HepG2 (cell line): Measurements from ENCODE around the gene BIVM. TPM values are rescaled to one million over a fixed set of nuclear protein-coding genes. Genes with fewer than 3 reads are reported as not detected.

Experiments
- ADNP ChIP-seq: sonication (generic); formaldehyde crosslinking; IDR thresholded peaks from 2 replicates; pipeline ENCODE4 v1.4.0; 2020; ENCODE audit warnings: missing genetic modification reagents
- CREB1 ChIP-seq, 2 experiments: fragments of 450-650 bp in 1 of 2; IDR thresholded peaks; 2 replicates each; pipeline ENCODE4 v1.6.1; 2016 to 2017; ENCODE audit warnings: control low read depth in 1 of 2, mild to moderate bottlenecking in 1 of 2, missing compliant biosample characterization in 1 of 2, missing genetic modification characterization in 1 of 2
- EED ChIP-seq: sonication (generic); formaldehyde crosslinking; IDR thresholded peaks from 2 replicates; pipeline ENCODE4 v1.5.0; 2020; ENCODE audit warnings: mild to moderate bottlenecking, missing genetic modification reagents
- FOXC1 ChIP-seq: sonication (generic); formaldehyde crosslinking; IDR thresholded peaks from 2 replicates; pipeline ENCODE4 v1.8.0; 2022; ENCODE audit warnings: mild to moderate bottlenecking, missing genetic modification reagents, borderline replicate concordance
- FOXM1 ChIP-seq: sonication (generic); formaldehyde crosslinking; IDR thresholded peaks from 2 replicates; pipeline ENCODE4 v1.5.0; 2020; ENCODE audit warnings: missing genetic modification reagents
- GRHL1 ChIP-seq: sonication (generic); formaldehyde crosslinking; conservative IDR thresholded peaks from 2 replicates; pipeline ENCODE4 v1.8.0; 2022; ENCODE audit warnings: missing genetic modification reagents
- HIVEP1 ChIP-seq: sonication (generic); formaldehyde crosslinking; IDR thresholded peaks from 2 replicates; pipeline ENCODE4 v1.4.0; 2020; ENCODE audit warnings: mild to moderate bottlenecking, missing genetic modification reagents
- KDM5B ChIP-seq: sonication (generic); formaldehyde crosslinking; IDR thresholded peaks from 2 replicates; pipeline ENCODE4 v1.4.0; 2020; ENCODE audit warnings: missing genetic modification reagents, mild to moderate bottlenecking, borderline replicate concordance
- LRRFIP1 ChIP-seq: sonication (generic); formaldehyde crosslinking; conservative IDR thresholded peaks from 2 replicates; pipeline ENCODE4 v1.4.0; 2020; ENCODE audit warnings: missing genetic modification reagents
- NBN ChIP-seq: fragments of 450-650 bp; conservative IDR thresholded peaks from 2 replicates; pipeline ENCODE4 v1.6.1; 2017
- NR2C2 ChIP-seq: sonication (generic); formaldehyde crosslinking; IDR thresholded peaks from 2 replicates; pipeline ENCODE4 v1.4.0; 2020; ENCODE audit warnings: missing genetic modification reagents, mild to moderate bottlenecking, moderate library complexity, borderline replicate concordance
- PHF8 ChIP-seq: sonication (generic); formaldehyde crosslinking; IDR thresholded peaks from 2 replicates; pipeline ENCODE4 v1.5.0; 2020; ENCODE audit warnings: missing genetic modification reagents
- POLR2AphosphoS5 ChIP-seq: IDR thresholded peaks from 2 replicates; pipeline ENCODE4 v1.6.1; 2012; ENCODE audit warnings: low read depth, low read length
- SAFB2 ChIP-seq: sonication (generic); formaldehyde crosslinking; IDR thresholded peaks from 2 replicates; pipeline ENCODE4 v1.5.1; 2020; ENCODE audit warnings: missing genetic modification reagents, low read depth, mild to moderate bottlenecking, borderline replicate concordance
- SOX6 ChIP-seq, 2 experiments: fragments of 450-650 bp in 1 of 2; sonication (generic) in 1 of 2; formaldehyde crosslinking in 1 of 2; IDR thresholded peaks; 2 replicates each; pipeline versions ENCODE4 v1.4.0 to v1.6.1; 2017 to 2020; ENCODE audit warnings: antibody characterized with exemption in 1 of 2, mild to moderate bottlenecking in 1 of 2, missing genetic modification reagents in 1 of 2
- STAG1 ChIP-seq: sonication (generic); formaldehyde crosslinking; IDR thresholded peaks from 2 replicates; pipeline ENCODE4 v1.4.0; 2020; ENCODE audit warnings: missing genetic modification reagents
- THRA ChIP-seq: sonication (generic); formaldehyde crosslinking; IDR thresholded peaks from 2 replicates; pipeline ENCODE4 v1.4.0; 2020; ENCODE audit warnings: missing genetic modification reagents, borderline replicate concordance
- TIGD3 ChIP-seq: sonication (generic); formaldehyde crosslinking; IDR thresholded peaks from 2 replicates; pipeline ENCODE4 v1.5.1; 2020; ENCODE audit warnings: mild to moderate bottlenecking, missing genetic modification reagents, borderline replicate concordance
- ZNF296 ChIP-seq: sonication (generic); formaldehyde crosslinking; conservative IDR thresholded peaks from 2 replicates; pipeline ENCODE4 v1.5.0; 2020; ENCODE audit warnings: mild to moderate bottlenecking, missing genetic modification reagents
- ZNF354B ChIP-seq: sonication (generic); formaldehyde crosslinking; IDR thresholded peaks from 2 replicates; pipeline ENCODE4 v1.8.0; 2022; ENCODE audit warnings: mild to moderate bottlenecking, missing genetic modification reagents
- ZNF383 ChIP-seq: sonication (generic); formaldehyde crosslinking; IDR thresholded peaks from 2 replicates; pipeline ENCODE4 v1.4.0; 2020; ENCODE audit warnings: missing genetic modification reagents, mild to moderate bottlenecking, borderline replicate concordance
- ZNF746 ChIP-seq: sonication (generic); formaldehyde crosslinking; IDR thresholded peaks from 2 replicates; pipeline ENCODE4 v1.8.0; 2022; ENCODE audit warnings: mild to moderate bottlenecking, missing genetic modification reagents
- ZSCAN25 ChIP-seq: sonication (generic); formaldehyde crosslinking; IDR thresholded peaks from 2 replicates; pipeline ENCODE4 v1.8.0; 2022; ENCODE audit warnings: mild to moderate bottlenecking, missing genetic modification reagents
- ZZZ3 ChIP-seq: sonication (generic); formaldehyde crosslinking; IDR thresholded peaks from 2 replicates; pipeline ENCODE4 v1.4.0; 2020; ENCODE audit warnings: missing genetic modification reagents, mild to moderate bottlenecking, borderline replicate concordance
- polyA plus RNA-seq, 8 experiments: library from polyadenylated mRNA; depleted of rRNA in 3 of 8; stranded (reverse) in 7 of 8; unstranded in 1 of 8; fragments of >200 nt; fragmentation: Illumina TruSeq in 4 of 8; extraction: Trizol in 4 of 8; gene quantifications; 2 replicates each; pipeline versions ENCODE4 v1.2.1 to v1.2.3, GENCODE V29; 2011 to 2016; ENCODE audit warnings: low read depth in 4 of 8, missing spikeins in 1 of 8, mixed read lengths in 1 of 8; ENCODE audit not compliant: insufficient read depth in 1 of 8
- total RNA-seq, 5 experiments: library from RNA; depleted of rRNA; stranded (reverse); fragments of >200 nt; fragmentation: Illumina TruSeq; extraction: Trizol; gene quantifications; 2 replicates each; pipeline ENCODE4 v1.2.3, GENCODE V29; 2016; ENCODE audit warnings: low read depth in 1 of 5

BIVM gene
- total and polyA plus RNA-seq, 2 of the 13 experiments (the other 11 are each of a cell fraction or from before 2014, with no cell fraction given): 10.4 to 15.8 TPM

- TF ChIP-seq THRA (CRISPR knock-in tag) (no peak), PHF8 (CRISPR knock-in tag) (no peak), ZNF354B (CRISPR knock-in tag) (no peak), ZZZ3 (CRISPR knock-in tag) (no peak), SOX6 (IDR thresholded peaks at IDR 0.05) (no peak), SOX6 (CRISPR knock-in tag; IDR thresholded peaks at IDR 0.05) (peak; percentile 13; the same call in 1 of the 2 replicates), NR2C2 (peak; percentile 69), ZNF296 (CRISPR knock-in tag) (no peak), SAFB2 (no peak), ADNP (CRISPR knock-in tag) (no peak), STAG1 (CRISPR knock-in tag) (no peak), LRRFIP1 (CRISPR knock-in tag) (no peak), FOXC1 (CRISPR knock-in tag) (no peak), POLR2AphosphoS5 (no peak), TIGD3 (CRISPR knock-in tag) (no peak), ZNF746 (CRISPR knock-in tag) (no peak), KDM5B (CRISPR knock-in tag) (no peak), FOXM1 (no peak), HIVEP1 (CRISPR knock-in tag) (no peak), NBN (no peak), CREB1 (IDR thresholded peaks at IDR 0.05) (no peak), CREB1 (CRISPR knock-in tag; IDR thresholded peaks at IDR 0.05) (peak; percentile 77), GRHL1 (CRISPR knock-in tag) (no peak), EED (CRISPR knock-in tag) (no peak), ZSCAN25 (CRISPR knock-in tag) (no peak), ZNF383 (no peak)
These were observed 28.5 kb upstream of the BIVM start (continued) for GRCh38 chr13:102770435-102770834.
